ENCODE measurements around the gene HOXB5.

The HOXB5 gene

DNA sequence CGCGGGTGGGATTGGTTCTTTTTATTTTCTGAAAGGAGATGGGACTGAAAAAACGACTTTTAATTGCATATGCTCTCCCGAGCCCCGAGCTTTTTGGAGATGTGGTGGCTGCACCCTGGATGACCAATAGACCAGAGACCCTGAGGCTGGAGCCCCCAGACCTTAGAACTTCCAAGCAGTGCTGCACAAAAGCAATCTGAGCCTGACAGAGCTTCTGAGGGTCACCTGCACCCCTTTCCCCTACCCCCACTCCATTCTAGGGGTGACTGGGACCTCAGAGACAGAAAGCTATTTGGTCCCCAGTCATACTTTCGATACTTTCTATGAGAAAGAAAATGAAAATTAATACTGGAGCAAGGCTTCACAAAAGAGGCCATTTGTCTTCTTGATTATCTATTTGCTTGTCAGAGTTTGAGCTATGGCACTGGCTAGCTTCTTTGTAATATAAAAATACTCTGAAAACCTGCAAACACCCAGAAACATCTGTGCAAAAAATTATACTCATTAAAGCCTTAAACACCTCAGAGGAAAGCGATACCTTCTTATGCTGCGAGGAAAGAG lies 19.0 kb downstream of the HOXB5 start:
- Histone ChIP-seq H3K27ac (ENCODE audit: low read length, poor library complexity, severe bottlenecking) (no peak overlapping the region), H3K9me3 (ENCODE audit: control insufficient read depth, low read length) (no peaks in the 10 kb centered on the region), H3K4me2 (ENCODE audit: low read length, poor library complexity, severe bottlenecking) (peak overlapping the region; percentile 52), H2BK5ac (ENCODE audit: low read depth, low read length, poor library complexity, severe bottlenecking) (no peak overlapping the region), H3K23ac (ENCODE audit: low read length in 2 of 2) (no peak overlapping the region), H3K4ac (ENCODE audit: low read depth in 1 of 2, low read length in 2 of 2) (peak overlapping the region in 1 of 2 experiments; percentile 54), H2AFZ (ENCODE audit: low read depth, low read length) (no peak overlapping the region), H3K4me1 (ENCODE audit: control insufficient read depth, insufficient read depth, low read depth, low read length) (peaks cover 37% of the 10 kb centered on the region), H3K9ac (ENCODE audit: low read length) (peak overlapping the region; percentile 95), H4K91ac (ENCODE audit: low read length) (peak overlapping the region; percentile 14), H3K14ac (ENCODE audit: low read length in 2 of 2) (no peak overlapping the region), H2BK15ac (ENCODE audit: low read depth, poor library complexity, severe bottlenecking) (peak overlapping the region; percentile 74), H2AK5ac (ENCODE audit: low read length, severe bottlenecking) (no peak overlapping the region), H3K18ac (ENCODE audit: low read depth in 1 of 2, low read length in 2 of 2) (peak overlapping the region; percentile 80 to 95), H3K79me1 (replicated peaks; ENCODE audit: low read length, poor library complexity, severe bottlenecking) (peaks cover 5% of the 10 kb centered on the region), H2BK12ac (ENCODE audit: low read length in 2 of 2) (peak overlapping the region in 1 of 2 experiments; percentile 6), H2BK120ac (ENCODE audit: low read depth, low read length) (peak overlapping the region; percentile 12), H3K4me3 (ENCODE audit: insufficient read depth in 1 of 2, low read depth in 1 of 2, low read length in 2 of 2) (peak overlapping the region in 1 of 2 experiments; percentile 76), H3K36me3 (ENCODE audit: control insufficient read depth in 1 of 2, insufficient read depth in 2 of 2, low read depth in 1 of 2, low read length in 2 of 2) (peaks cover 10 to 15% of the 10 kb centered on the region in 2 experiments), H3K27me3 (ENCODE audit: control insufficient read depth in 1 of 2, insufficient read depth in 1 of 2, low read length in 2 of 2) (peaks cover 0 to 4% of the 10 kb centered on the region in 2 experiments), H4K8ac (ENCODE audit: low read length) (no peak overlapping the region)
- no peak for DNase-seq
- 8% methylated on average over 7 of the region's 8 CpGs for WGBS

DNA sequence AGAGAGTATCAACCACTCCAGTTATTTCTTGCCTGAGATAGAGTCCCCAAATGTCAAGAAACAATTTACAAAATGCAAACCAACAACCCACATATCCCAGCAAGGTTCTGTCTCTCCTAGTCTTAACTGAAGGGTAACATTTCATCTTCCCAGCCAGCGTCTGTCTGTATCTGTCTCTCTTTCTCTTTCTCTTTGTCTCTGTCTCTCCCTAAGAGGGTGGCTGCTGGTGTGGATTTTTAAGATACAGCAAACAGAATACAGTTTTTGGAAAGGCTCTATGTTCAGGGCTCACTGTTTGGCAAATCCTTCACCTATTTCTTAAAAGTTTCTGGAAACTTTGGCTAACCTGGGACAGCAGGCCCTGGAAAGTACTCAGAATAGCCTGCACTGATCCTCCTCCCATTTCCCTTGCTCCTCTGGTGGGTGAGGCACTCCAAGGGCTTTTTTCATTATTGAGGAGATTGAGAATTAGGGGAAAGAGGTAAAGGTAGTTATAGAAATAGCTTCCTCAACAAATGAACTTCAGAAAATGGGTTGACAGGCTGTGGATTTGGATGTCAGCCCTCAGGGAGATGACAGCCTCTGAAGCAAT lies 21.7 kb downstream of the HOXB5 start:
- peak; percentile 79 for DNase-seq
- Histone ChIP-seq H2BK5ac (ENCODE audit: low read depth, low read length, poor library complexity, severe bottlenecking) (no peak overlapping the region), H3K4me3 (ENCODE audit: insufficient read depth in 1 of 2, low read depth in 1 of 2, low read length in 2 of 2) (peak overlapping the region in 1 of 2 experiments; percentile 76), H2BK12ac (ENCODE audit: low read length in 2 of 2) (peak overlapping the region in 1 of 2 experiments; percentile 3), H4K8ac (ENCODE audit: low read length) (peak overlapping the region; percentile 47), H4K91ac (ENCODE audit: low read length) (no peak overlapping the region), H2BK15ac (ENCODE audit: low read depth, poor library complexity, severe bottlenecking) (no peak overlapping the region), H3K27ac (ENCODE audit: low read length, poor library complexity, severe bottlenecking) (peak overlapping the region; percentile 44), H3K4me2 (ENCODE audit: low read length, poor library complexity, severe bottlenecking) (no peak overlapping the region), H2AFZ (ENCODE audit: low read depth, low read length) (no peak overlapping the region), H2AK5ac (ENCODE audit: low read length, severe bottlenecking) (no peak overlapping the region), H3K4ac (ENCODE audit: low read depth in 1 of 2, low read length in 2 of 2) (peak overlapping the region in 1 of 2 experiments; percentile 94), H3K36me3 (ENCODE audit: control insufficient read depth in 1 of 2, insufficient read depth in 2 of 2, low read depth in 1 of 2, low read length in 2 of 2) (peaks cover 14 to 15% of the 10 kb centered on the region in 2 experiments), H3K9me3 (ENCODE audit: control insufficient read depth, low read length) (no peaks in the 10 kb centered on the region), H2BK120ac (ENCODE audit: low read depth, low read length) (peak overlapping the region; percentile 38), H3K18ac (ENCODE audit: low read depth in 1 of 2, low read length in 2 of 2) (peak overlapping the region; percentile 45 to 94), H3K79me1 (replicated peaks; ENCODE audit: low read length, poor library complexity, severe bottlenecking) (peaks cover 4% of the 10 kb centered on the region), H3K27me3 (ENCODE audit: control insufficient read depth in 1 of 2, insufficient read depth in 1 of 2, low read length in 2 of 2) (peaks cover 0 to 4% of the 10 kb centered on the region in 2 experiments), H3K23ac (ENCODE audit: low read length in 2 of 2) (no peak overlapping the region), H3K4me1 (ENCODE audit: control insufficient read depth, insufficient read depth, low read depth, low read length) (peaks cover 34% of the 10 kb centered on the region), H3K14ac (ENCODE audit: low read length in 2 of 2) (no peak overlapping the region), H3K9ac (ENCODE audit: low read length) (peak overlapping the region; percentile 95)
- WGBS: no CpG with 5 or more reads among the region's 1 CpG

DNA sequence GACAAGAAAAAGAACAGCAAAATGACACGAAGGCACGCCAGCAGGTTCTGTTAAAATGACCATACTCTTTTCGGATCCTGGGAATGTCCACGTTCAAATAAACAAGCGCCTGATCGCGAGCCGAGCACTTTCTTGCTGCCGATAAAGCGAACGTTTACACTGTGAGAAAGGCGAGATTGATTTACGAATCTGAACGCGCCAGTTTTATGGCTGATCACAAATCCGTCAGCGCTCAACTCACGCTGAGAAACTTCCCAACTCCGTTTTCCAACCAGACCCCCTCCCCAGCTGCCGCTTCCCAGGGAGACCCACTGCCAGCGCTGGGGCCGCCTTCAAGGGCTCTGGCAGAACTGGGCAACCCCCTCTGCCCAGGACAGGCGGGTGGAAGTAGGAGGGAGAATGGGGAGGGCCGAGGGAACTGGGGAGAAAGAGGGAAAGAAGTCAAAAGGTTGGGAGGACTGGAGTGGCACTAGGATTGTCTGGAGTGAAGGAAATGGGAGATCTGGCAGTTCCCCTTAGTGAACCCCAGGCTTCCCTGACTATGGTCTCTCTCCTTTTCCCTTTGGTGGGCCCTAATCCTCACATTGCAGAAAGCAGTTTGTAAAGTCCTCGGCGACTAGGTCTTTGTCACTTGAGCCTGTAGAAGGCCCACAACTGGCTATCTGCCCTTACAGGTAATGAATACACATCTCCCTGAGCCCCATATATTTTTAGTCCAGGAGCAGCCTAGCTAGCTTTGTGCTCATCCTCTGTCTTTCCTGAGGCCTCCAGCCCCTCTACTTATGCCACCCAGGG lies 22.4 kb downstream of the HOXB5 start:
- Histone ChIP-seq H3K9me3 (ENCODE audit: control insufficient read depth, low read length) (no peaks in the 10 kb centered on the region), H3K27ac (ENCODE audit: low read length, poor library complexity, severe bottlenecking) (peak overlapping the region; percentile 44), H3K4me1 (ENCODE audit: control insufficient read depth, insufficient read depth, low read depth, low read length) (peaks cover 34% of the 10 kb centered on the region), H3K9ac (ENCODE audit: low read length) (peak overlapping the region; percentile 95), H2BK120ac (ENCODE audit: low read depth, low read length) (peak overlapping the region; percentile 19), H3K4me3 (ENCODE audit: insufficient read depth in 1 of 2, low read depth in 1 of 2, low read length in 2 of 2) (peak overlapping the region in 1 of 2 experiments; percentile 76), H2BK12ac (ENCODE audit: low read length in 2 of 2) (peak overlapping the region in 1 of 2 experiments; percentile 80), H2BK5ac (ENCODE audit: low read depth, low read length, poor library complexity, severe bottlenecking) (no peak overlapping the region), H3K27me3 (ENCODE audit: control insufficient read depth in 1 of 2, insufficient read depth in 1 of 2, low read length in 2 of 2) (peaks cover 0 to 4% of the 10 kb centered on the region in 2 experiments), H4K8ac (ENCODE audit: low read length) (peak overlapping the region; percentile 29), H3K4me2 (ENCODE audit: low read length, poor library complexity, severe bottlenecking) (peak overlapping the region; percentile 51), H2AFZ (ENCODE audit: low read depth, low read length) (no peak overlapping the region), H3K79me1 (replicated peaks; ENCODE audit: low read length, poor library complexity, severe bottlenecking) (peaks cover 4% of the 10 kb centered on the region), H3K18ac (ENCODE audit: low read depth in 1 of 2, low read length in 2 of 2) (peak overlapping the region; percentile 25 to 94), H2AK5ac (ENCODE audit: low read length, severe bottlenecking) (peak overlapping the region; percentile 19), H2BK15ac (ENCODE audit: low read depth, poor library complexity, severe bottlenecking) (no peak overlapping the region), H3K14ac (ENCODE audit: low read length in 2 of 2) (peak overlapping the region in 1 of 2 experiments; percentile 44), H3K23ac (ENCODE audit: low read length in 2 of 2) (no peak overlapping the region), H3K36me3 (ENCODE audit: control insufficient read depth in 1 of 2, insufficient read depth in 2 of 2, low read depth in 1 of 2, low read length in 2 of 2) (peaks cover 14 to 15% of the 10 kb centered on the region in 2 experiments), H3K4ac (ENCODE audit: low read depth in 1 of 2, low read length in 2 of 2) (peak overlapping the region; percentile 29 to 94), H4K91ac (ENCODE audit: low read length) (no peak overlapping the region)
- WGBS: 3% methylated on average over 24 of the region's 26 CpGs
- peak; percentile 79 for DNase-seq
